Left ventricle myocardium superior (tissue), 1 donor: ENCODE results near the gene RPL36. TPM values are rescaled to one million over a fixed set of nuclear protein-coding genes. Genes with fewer than 3 reads are reported as not detected.
"Not testable (repeated sequence)": the region's sequence is repeated elsewhere in the genome, so short reads cannot be mapped to it uniquely, and the experiment has no call there.

ENCODE experiments used
- ATAC-seq: fragments of 200-7000 bp; cut with Tn5 transposase; one replicate; pipeline ENCODE4 v1.9.1; 2020; ENCODE audit warnings: mild to moderate bottlenecking, moderate library complexity
- DNase-seq: peaks from one replicate; pipeline ENCODE4 v3.0.0-alpha.2; 2020
- intact Hi-C: fragments of 100-400 bp; cut with micrococcal nuclease; formaldehyde crosslinking; loops from one replicate; pipeline ENCODE4 v1.11.0; 2022
- total RNA-seq: library from RNA; stranded (reverse); fragmentation: NEBNext Ultra II Directional; extraction: Animal tissue kit (Norgen Biotek cat#: 25700); gene quantifications from one replicate; pipeline ENCODE4 v1.2.1, GENCODE V29; 2021
- donor health status: DM: no; HTN: yes; CAD: no; lungs with severe emphysema.

Gene RPL36
- total RNA-seq, 1 donor from 2014 or later: 401 TPM

DNA sequence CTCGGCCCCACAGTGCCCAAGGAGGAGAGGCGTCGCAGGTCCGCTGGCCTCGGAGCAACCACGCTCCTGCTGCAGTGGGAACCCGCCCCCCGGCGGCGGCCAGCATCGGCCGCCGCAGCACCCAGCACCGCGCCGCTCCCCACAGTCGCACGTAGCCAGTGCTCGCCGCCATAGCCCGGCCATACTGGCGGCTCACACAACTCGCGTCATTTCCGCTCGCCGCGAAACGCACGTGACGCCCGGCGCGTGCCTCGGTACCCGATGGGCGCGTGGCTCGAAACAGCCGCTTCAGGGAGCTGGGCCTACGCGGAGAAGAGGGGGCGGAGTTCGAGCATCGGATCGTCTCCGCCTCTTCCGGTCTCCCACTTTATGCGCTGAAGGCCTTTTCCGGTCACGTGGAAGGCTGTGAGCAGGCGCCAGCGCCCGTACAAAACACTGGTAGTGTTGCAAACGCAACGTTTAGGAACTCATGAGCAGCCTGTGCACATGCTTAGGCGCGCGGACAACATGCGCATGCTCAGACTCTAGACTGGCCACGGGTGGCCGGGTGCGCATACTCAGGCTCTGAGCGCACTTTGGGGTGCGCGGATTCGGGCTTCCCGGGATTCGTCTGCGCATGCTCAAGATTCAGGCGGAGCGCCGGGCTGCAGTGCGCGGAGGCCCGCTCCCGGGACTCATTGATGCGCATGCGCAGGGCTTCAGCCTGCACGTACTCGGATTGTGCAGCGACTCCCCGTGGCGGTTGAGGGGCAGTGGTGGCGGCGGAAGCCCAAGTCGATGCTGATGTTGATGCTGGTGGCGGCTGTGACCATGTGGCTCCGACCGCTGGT is 30.1 kb downstream of the RPL36 start, which contains the start of the genes CATSPERD and LONP1:
Gene CATSPERD, plus strand, starts transcription at position 677 of the 830 bp plus-strand sequence. Its CDS starts 101 bp downstream, at position 778.
Gene LONP1, minus strand, starts transcription at position 186 of the 830 bp plus-strand sequence. Its CDS starts 14 bp downstream, at position 172.
- DNase-seq (peak; percentile 99), ATAC-seq (peak; percentile 97)
- intact Hi-C loops: loop anchor here (5.0 kb wide), 1 partner anchor 72 kb away; the partner anchor contains the start of gene DUS3L

- ATAC-seq: no peak
- DNase-seq: no peak
- intact Hi-C loops: no loop called here
Measured at GRCh38 chr19:5727453-5728050, 37.5 kb downstream of the RPL36 start.

GRCh38 chr19:5733172-5733571 is 43.1 kb downstream of the RPL36 start:
- ATAC-seq, DNase-seq, intact Hi-C loops: not testable (repeated sequence)

DNA sequence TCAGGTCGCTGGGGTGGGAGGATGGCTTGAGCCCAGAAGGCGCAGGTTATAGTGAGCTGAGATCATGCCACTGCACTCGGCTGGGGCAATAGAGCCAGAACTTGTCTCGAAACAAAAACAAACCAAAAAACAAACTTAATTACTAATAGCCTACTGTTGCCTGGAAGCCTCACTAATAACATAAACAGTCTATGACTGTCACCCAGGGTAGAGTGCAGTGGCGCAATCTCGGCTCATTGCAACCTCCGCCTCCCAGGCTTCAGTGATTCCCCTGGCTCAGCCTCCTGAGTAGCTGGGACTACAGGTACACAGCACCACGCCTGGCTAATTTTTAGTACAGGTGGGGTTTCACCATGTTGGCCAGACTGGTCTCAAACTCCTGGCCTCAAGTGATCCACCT is 48.3 kb downstream of the RPL36 start:
- DNase-seq (no peak), ATAC-seq (no peak)
- intact Hi-C loops: no loop called here

Other genes starting within 250 kb of the RPL36 start
- gene ZNRF4, start 234.9 kb upstream of the RPL36 start, total RNA-seq: not detected
- gene TINCR, start 122.3 kb upstream of the RPL36 start, total RNA-seq: not detected
- gene SAFB2, start 67.5 kb upstream of the RPL36 start, total RNA-seq: 45.9 TPM
- 66.6 TPM for gene SAFB, start 67.2 kb upstream of the RPL36 start, total RNA-seq
- 167 TPM for gene MICOS13, start 9.8 kb upstream of the RPL36 start, total RNA-seq
- 5.5 TPM for gene HSD11B1L, start 9.3 kb upstream of the RPL36 start, total RNA-seq
- gene LONP1, start 29.9 kb downstream of the RPL36 start, total RNA-seq: 90.7 TPM
- not detected for gene CATSPERD, start 30.3 kb downstream of the RPL36 start, total RNA-seq
- 0.84 TPM for gene PRR22, start 94.5 kb downstream of the RPL36 start, total RNA-seq
- gene DUS3L, start 100.9 kb downstream of the RPL36 start, total RNA-seq: 14.3 TPM
- gene NRTN, start 114.8 kb downstream of the RPL36 start, total RNA-seq: 26.3 TPM
- not detected for gene FUT6, start 149.4 kb downstream of the RPL36 start, total RNA-seq
- not detected for gene FUT3, start 161.2 kb downstream of the RPL36 start, total RNA-seq
- not detected for gene FUT5, start 180.2 kb downstream of the RPL36 start, total RNA-seq
- 558 TPM for gene NDUFA11, start 213.5 kb downstream of the RPL36 start, total RNA-seq
- gene VMAC, start 214.6 kb downstream of the RPL36 start, total RNA-seq: 2.2 TPM
- gene CAPS, start 224.0 kb downstream of the RPL36 start, total RNA-seq: 4.1 TPM